A673 (cell line): Measurements from ENCODE around the gene CACNA2D3.

Experiments used
- EZH2 ChIP-seq: fragments of 200-600 bp; sonication (generic); IDR thresholded peaks from 2 replicates; pipeline ENCODE4 v1.6.1; 2017; ENCODE audit warnings: borderline replicate concordance, low read depth, mild to moderate bottlenecking, mixed read lengths, antibody characterized with exemption, low read length; ENCODE audit not compliant: poor library complexity, severe bottlenecking
- TF ChIP-seq, protein P1 (sequence below): fragments of 300-800, 200-600 bp; sonication (generic); conservative IDR thresholded peaks from 2 replicates; pipeline ENCODE4 v1.5.1; 2017; ENCODE audit warnings: low read depth, mild to moderate bottlenecking, antibody characterized with exemption, low read length, moderate library complexity, mixed read lengths

- TF ChIP-seq, protein P1, sequence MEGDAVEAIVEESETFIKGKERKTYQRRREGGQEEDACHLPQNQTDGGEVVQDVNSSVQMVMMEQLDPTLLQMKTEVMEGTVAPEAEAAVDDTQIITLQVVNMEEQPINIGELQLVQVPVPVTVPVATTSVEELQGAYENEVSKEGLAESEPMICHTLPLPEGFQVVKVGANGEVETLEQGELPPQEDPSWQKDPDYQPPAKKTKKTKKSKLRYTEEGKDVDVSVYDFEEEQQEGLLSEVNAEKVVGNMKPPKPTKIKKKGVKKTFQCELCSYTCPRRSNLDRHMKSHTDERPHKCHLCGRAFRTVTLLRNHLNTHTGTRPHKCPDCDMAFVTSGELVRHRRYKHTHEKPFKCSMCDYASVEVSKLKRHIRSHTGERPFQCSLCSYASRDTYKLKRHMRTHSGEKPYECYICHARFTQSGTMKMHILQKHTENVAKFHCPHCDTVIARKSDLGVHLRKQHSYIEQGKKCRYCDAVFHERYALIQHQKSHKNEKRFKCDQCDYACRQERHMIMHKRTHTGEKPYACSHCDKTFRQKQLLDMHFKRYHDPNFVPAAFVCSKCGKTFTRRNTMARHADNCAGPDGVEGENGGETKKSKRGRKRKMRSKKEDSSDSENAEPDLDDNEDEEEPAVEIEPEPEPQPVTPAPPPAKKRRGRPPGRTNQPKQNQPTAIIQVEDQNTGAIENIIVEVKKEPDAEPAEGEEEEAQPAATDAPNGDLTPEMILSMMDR, result no peak
- no peak for TF ChIP-seq EZH2
Observed at GRCh38 chr3:54580453-54580852, 458.1 kb downstream of the CACNA2D3 start.
